ENCODE results near the gene ATP5PB.

DNA sequence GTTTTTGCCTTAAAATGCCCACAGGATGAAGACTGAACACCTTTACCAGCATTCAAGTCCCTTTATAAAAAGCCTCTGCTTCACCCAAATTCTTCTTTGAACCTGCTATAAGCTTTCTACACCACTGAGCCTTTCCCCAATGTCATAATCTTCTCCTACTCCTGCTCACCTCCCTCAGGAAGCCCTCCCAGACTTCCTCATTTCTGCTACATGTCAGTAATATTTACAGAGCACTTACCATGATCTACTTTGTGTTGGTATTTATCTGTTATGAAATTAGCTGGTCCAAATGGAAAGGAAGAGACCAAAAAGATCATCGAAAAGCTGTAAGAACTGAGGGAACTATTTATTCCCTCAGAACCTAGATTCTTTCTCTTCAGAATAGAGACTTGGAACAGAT lies 30.2 kb upstream of the ATP5PB start:
- TF ChIP-seq POLR2A (IDR thresholded peaks at IDR 0.05; ENCODE audit: low read depth, low read length) (no peak), POLR2AphosphoS5 (IDR thresholded peaks at IDR 0.05; ENCODE audit: low read depth, low read length) (no peak)
